ENCODE results near the gene TEX38.
"Not testable (repeated sequence)": the region's sequence is repeated elsewhere in the genome, so short reads cannot be mapped to it uniquely, and the experiment has no call there.

TEX38 gene

DNA sequence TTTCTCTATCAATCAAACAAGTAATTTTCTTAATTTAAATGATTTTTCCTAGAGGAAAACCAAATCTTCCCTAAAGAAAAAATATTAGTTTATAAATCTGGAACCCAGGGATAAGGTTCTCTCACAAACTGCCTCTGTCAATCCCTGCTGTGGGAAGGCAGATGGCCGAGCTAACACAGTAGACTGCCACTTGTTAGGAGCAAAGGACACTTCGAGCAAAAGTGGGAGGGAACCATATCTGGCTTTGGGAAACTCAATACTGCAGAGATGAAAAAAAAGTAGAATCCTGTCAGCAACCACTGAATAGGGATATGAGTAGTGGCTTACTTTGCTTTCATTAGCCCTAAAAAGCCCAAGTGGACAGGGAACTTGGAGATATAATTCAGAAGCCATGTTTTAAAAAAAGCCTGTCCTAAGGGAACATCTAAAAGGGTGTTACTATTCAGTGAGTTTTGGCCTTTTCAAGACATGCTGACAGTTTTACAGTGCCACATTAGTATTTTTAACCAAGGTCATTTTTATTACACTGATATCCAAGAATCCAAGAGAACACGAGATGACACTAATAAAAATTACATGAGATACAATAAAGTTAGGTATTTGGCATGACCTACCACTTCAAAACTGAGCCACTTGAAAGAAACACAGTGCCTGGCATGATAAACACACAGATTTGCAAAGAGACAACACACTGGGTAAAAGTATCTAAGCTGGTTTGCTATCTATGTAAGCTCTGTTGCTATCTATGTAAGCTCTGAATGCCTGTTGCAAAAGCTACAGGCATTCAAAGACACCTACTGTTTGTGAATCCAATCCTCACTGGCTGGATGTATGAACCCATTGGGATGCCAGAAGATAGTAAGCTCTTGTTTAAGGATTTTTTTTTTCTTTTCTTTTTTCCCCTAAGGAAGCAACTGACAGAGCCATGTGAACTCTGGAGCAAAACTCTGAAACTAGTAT, 21.4 kb downstream of the TEX38 start:
- TF ChIP-seq, protein P1, sequence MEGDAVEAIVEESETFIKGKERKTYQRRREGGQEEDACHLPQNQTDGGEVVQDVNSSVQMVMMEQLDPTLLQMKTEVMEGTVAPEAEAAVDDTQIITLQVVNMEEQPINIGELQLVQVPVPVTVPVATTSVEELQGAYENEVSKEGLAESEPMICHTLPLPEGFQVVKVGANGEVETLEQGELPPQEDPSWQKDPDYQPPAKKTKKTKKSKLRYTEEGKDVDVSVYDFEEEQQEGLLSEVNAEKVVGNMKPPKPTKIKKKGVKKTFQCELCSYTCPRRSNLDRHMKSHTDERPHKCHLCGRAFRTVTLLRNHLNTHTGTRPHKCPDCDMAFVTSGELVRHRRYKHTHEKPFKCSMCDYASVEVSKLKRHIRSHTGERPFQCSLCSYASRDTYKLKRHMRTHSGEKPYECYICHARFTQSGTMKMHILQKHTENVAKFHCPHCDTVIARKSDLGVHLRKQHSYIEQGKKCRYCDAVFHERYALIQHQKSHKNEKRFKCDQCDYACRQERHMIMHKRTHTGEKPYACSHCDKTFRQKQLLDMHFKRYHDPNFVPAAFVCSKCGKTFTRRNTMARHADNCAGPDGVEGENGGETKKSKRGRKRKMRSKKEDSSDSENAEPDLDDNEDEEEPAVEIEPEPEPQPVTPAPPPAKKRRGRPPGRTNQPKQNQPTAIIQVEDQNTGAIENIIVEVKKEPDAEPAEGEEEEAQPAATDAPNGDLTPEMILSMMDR (IDR thresholded peaks at IDR 0.05; ENCODE audit: borderline replicate concordance, insufficient read depth, low read depth, low read length): no peak
- H3K4me3 ChIP-seq (ENCODE audit: low read depth, low read length): no peak overlapping the region

DNA sequence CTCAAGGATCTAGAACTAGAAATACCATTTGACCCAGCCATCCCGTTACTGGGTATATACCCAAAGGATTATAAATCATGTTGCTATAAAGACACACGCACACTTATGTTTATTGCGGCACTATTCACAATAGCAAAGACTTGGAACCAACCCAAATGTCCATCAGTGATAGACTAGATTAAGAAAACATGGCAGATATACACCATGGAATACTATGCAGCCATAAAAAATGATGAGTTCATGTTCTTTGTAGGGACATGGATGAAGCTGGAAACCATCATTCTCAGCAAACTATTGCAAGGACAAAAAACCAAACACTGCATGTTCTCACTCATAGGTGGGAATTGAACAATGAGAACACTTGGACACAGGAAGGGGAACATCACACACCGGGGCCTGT, 23.0 kb downstream of the TEX38 start:
- H3K4me3 ChIP-seq (ENCODE audit: low read depth, low read length): not testable (repeated sequence)

DNA sequence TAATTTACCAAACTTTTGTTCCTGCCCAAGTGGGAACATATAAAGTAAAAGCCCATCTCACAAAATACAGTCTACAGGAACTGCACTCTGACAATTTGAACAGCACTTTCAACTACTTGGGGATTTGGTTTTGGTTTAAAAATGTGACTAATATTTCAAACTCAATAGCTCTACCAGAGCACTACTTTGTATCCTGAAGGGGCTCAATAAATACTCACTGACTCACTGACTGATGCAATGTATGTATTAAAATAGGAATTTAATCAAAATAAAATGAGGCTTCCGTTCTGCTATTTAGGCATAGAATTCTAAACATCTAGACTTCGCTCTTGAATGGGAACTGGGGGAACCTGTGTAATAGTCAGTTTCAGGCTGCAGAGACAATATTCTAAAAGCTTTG, 25.4 kb downstream of the TEX38 start:
- TF ChIP-seq, protein P1 (IDR thresholded peaks at IDR 0.05; ENCODE audit: borderline replicate concordance, insufficient read depth, low read depth, low read length): no peak
- H3K4me3 ChIP-seq (ENCODE audit: low read depth, low read length): no peak overlapping the region

DNA sequence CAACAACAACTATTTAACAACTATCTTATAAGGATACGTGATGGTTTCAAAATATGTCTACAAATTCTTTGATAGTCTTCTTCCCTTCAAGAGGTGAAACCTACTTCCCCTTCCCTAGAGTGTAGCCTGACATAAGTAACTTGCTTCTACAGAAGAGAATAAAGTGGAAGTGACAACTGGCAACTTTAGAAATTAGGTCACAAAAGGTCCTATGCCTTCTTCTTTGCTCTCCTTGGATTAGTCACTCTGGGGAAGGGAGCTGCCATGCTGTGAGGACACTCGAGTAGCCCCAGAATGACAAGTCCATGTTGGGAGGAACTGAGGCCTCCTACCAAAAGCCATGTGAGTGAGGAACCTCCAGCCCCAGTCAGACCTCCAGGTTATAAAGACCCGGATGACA, 28.0 kb downstream of the TEX38 start:
- TF ChIP-seq, protein P1 (IDR thresholded peaks at IDR 0.05; ENCODE audit: borderline replicate concordance, insufficient read depth, low read depth, low read length): no peak
- H3K4me3 ChIP-seq (ENCODE audit: low read depth, low read length): no peak overlapping the region

DNA sequence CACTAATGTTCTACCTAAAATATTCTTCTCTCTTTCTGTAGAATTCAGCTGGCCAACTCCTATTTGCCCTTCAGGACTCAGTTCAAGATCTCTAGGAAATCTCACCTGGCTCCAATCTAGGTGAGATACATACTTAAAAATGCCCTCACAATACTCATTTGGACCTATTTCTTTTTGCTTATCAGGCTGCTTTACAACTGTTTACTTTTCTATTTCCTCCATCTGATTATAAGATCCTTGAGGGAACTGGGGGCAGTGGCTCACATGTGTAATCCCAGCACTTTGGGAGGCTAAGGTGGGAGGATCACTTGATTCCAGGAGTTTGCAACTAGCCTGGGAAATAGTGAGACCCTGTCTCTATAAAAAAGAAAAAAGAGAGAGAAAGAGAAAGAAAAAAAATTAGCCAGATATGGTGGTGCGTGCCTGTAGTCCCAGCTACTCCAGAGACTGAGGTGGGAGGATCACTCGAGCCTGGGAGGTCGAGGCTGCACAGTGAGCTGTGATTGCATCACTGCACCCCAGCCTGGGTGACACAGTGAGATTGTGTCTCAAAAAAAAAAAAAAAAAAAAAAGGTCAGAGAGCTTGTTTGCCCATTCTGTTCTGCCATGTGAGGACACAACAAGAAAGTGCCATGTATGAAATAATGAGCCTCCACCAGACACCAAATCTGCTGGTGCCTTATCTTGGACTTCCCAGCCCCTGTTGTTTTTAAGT, 32.4 kb downstream of the TEX38 start:
- H3K4me3 ChIP-seq (ENCODE audit: low read depth, low read length): no peak overlapping the region
- TF ChIP-seq, protein P1 (IDR thresholded peaks at IDR 0.05; ENCODE audit: borderline replicate concordance, insufficient read depth, low read depth, low read length): no peak

DNA sequence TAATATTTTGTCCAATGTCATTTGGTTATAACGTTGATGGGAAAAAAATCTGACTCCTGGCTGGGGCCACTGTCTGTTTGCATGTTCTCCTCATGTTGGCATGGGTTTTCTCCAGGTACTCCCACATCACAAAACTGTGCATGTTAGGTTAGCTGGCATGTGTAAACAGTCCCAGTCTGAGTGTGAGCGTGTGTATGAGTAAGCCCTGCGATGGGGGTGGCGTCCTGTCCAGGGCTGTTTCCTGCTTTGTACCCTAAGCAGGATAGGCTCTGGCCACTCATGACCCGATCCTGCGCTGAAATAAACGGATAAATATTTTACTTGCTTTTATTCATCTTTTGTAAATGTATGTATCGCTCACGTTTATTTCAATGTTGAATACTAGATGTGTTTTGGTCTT, 33.8 kb downstream of the TEX38 start:
- no peak overlapping the region for H3K4me3 ChIP-seq (ENCODE audit: low read depth, low read length)
- TF ChIP-seq, protein P1 (IDR thresholded peaks at IDR 0.05; ENCODE audit: borderline replicate concordance, insufficient read depth, low read depth, low read length): no peak

DNA sequence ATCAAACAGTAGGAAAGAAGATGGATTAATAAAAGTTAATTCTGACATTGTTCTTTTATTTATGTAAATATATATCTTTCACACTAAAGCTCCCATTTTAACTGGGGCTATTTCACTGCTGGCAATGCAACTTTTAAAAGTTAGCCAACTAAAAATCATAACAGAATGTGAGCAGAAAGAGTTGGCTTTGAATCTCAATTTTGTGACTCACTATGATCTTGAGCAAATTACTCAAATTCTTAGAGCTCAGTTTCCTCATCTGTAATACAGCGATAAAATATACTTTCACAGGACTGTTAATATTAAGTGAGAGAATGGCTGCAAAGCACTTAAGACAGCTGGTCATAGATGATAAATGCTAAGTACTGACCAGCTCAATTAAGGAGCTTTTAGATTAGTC, 36.5 kb downstream of the TEX38 start:
- H3K4me3 ChIP-seq (ENCODE audit: low read depth, low read length): no peak overlapping the region
- TF ChIP-seq, protein P1 (IDR thresholded peaks at IDR 0.05; ENCODE audit: borderline replicate concordance, insufficient read depth, low read depth, low read length): no peak

Measured in GM12875 (cell line).